HG02588 (cell line): ENCODE measurements around the gene HK2.
"Not testable (repeated sequence)": the region's sequence is repeated elsewhere in the genome, so short reads cannot be mapped to it uniquely, and the experiment has no call there.

Experiments used
- ATAC-seq: cut with Tn5 transposase; IDR thresholded peaks from one replicate; pipeline ENCODE4 v1.9.1; 2021; ENCODE audit warnings: mild to moderate bottlenecking, moderate library complexity; ENCODE audit not compliant: unreplicated experiment

Gene HK2

GRCh38 chr2:74876081-74876886 is 42.4 kb downstream of the HK2 start:
- ATAC-seq, result no peak

DNA sequence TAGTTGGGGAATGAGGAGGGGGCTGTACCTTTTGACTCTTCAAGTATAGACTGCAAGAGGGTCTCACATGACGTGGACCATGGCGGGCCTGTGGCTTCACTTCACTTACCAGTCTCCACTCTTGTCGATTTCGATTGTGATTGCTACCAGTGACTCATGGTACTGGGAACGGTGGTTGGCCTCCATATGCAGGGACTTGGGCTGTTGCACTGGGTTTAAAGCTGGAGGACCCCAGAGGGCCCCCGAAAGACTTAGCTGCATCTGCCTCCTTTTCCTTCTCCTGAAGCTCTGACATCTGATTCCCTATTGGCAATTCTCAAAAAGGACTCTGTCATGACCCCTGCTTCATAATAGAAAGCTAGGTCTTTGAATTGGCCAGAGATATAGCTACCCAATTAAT is 43.4 kb downstream of the HK2 start:
- ATAC-seq, result no peak

GRCh38 chr2:74877781-74878433 is 44.0 kb downstream of the HK2 start:
- ATAC-seq, result no peak

GRCh38 chr2:74878551-74878950 is 44.6 kb downstream of the HK2 start:
- ATAC-seq, result no peak

DNA sequence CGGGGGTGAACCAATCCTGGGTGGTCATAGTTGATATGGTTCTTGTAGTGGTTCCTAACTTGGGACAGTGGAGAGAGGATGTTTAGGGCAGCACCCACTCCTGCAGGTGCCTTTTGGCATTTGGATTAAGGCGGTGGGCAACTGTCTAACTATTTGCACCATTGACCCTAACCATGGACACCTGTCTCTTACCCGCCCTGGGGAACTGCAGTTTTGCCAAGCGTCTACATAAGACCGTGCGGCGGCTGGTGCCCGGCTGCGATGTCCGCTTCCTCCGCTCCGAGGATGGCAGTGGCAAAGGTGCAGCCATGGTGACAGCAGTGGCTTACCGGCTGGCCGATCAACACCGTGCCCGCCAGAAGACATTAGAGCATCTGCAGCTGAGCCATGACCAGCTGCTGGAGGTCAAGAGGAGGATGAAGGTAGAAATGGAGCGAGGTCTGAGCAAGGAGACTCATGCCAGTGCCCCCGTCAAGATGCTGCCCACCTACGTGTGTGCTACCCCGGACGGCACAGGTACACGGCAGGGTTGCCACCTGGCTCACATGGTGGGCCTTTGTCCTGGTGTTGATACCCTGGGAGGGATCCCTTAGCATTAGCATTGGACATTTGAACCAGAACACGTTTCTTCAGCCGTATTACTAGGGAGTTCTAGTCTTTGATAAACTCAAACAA is 46.3 kb downstream of the HK2 start:
- ATAC-seq, result no peak

DNA sequence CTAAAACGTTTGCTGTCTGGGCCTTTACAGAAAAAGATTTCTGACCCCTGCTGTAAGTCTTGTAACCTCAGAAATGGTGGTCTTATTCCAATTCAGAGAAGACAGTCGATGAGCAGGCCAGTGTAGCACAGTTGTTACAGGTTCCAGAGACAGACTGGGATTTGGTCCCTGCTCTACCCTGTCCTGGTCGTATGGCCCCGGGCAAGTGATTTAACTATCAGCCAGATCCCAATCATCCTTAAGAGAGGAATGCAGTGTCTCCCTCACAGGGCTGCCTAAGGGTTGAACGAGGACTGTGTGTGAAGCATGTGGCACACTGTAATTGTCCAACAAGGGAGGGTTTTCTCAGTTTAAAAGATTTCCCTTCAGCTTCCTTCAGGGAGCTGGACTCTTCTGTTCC is 47.2 kb downstream of the HK2 start:
- no peak for ATAC-seq

DNA sequence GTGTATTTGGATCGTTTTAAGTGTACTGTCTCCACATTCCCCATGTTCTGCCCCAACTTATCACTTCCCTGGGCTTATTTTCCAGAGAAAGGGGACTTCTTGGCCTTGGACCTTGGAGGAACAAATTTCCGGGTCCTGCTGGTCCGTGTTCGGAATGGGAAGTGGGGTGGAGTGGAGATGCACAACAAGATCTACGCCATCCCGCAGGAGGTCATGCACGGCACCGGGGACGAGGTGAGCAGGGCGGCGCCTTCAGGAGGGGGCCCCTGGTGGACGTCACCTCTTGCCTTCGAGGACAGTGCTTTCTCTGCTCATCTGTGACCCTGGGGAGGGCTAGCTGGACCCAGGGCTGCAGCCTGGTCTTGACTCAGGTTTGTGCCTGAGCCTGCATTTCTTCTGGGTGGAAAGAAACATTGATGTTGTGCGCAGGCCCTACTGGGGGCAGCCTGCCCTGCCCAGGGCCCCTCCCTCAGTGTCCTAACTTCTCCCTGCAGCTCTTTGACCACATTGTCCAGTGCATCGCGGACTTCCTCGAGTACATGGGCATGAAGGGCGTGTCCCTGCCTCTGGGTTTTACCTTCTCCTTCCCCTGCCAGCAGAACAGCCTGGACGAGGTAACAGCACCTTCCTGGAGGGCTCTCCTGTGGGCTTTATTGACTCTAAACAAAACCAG is 47.8 kb downstream of the HK2 start:
- no peak for ATAC-seq

DNA sequence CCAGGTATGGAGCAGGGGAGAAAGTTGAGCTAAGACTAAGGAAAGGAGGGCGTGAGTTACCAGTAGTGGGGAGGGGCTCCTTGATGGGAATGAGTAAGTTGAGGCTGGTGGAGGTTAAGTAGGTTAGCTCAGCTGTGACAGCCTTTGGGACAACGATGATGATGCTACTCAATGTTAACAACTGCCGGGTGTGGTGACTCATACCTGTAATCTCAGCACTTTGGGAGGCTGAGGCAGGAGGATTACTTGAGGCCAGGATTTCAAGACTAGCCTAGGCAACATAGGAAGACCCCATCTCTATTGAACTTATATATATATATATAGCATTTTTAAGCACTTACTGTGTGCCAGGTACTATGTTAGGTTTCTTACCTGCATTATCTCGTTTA is 48.4 kb downstream of the HK2 start:
- ATAC-seq, result no peak

- no peak for ATAC-seq
Measured at GRCh38 chr2:74883011-74883410, 49.1 kb downstream of the HK2 start.

GRCh38 chr2:74884118-74884762 is 50.3 kb downstream of the HK2 start:
- no peak for ATAC-seq

DNA sequence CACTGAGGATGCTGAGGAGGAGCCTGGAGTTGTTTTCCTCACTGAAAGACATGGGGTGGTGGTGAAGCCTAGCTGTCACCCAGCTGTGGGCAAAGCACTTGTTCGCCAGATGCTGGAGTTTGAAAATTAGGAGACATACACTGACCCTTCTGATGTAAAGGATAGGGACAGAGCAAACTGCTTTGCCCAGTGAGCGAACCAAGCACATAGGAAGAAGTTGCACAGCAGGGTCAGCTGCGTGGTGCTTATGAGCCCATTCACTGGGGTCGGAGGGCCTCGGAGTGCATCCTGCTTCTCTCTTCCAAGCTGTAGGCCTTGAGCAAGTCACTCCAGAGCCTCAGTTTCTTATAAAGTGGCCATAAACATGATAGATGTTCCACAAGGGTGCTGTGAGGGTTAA is 50.9 kb downstream of the HK2 start:
- no peak for ATAC-seq

GRCh38 chr2:74886251-74886650 is 52.3 kb downstream of the HK2 start:
- no peak for ATAC-seq

GRCh38 chr2:74886811-74887210 is 52.9 kb downstream of the HK2 start:
- no peak for ATAC-seq

DNA sequence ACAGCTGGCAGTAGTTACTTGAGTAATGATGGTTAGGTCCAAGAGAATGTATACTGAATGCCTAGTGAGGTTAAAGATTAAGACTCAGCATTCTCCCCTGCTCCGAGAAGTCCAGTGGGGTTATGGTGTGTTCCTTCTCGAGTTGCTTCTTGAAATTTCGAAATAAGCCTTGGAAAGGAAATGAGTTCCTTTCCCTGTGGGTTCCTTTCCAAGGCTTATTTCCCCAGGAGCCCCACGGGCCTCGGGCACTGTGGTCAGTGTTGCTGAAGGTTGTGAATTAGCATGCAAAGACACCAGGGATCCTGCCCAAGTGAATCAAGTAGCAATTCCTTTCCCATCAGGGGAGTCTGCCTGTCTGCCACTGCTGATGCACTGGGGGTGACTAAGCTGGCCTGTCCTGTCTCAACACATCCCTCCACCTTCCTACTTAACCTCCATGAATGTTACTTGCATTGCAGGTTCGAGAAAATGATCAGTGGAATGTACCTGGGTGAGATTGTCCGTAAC is 53.6 kb downstream of the HK2 start:
- no peak for ATAC-seq

DNA sequence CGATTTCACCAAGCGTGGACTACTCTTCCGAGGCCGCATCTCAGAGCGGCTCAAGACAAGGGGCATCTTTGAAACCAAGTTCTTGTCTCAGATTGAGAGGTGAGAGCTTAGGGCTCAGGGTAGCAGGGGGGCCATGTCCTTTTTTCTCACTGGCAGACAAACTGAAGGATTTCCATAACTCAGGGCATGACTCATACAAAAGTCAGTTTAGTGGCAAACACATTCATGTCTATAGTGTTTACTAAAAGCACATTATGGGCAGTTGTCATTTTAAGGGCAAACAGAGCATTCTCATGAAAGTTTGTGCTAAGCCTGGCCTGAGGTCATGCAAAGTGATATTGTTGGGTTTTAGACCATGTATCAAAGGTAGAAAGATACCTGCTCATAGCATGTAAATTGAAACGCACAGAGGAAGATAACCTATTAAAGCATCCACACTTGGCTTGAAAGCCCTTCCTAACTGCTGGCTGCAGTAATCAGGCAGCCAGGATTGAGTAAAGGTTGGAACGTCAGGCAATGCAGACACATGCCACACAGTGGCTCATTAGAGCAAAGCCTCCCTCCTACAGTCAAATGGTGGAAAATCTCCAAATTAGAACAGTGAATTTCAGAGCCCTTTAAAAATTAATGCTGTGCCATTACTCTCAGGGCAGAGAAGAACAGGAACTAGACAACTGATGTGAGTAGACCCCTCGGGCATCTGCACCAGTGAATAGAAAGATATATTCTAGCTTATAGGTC is 54.2 kb downstream of the HK2 start:
- no peak for ATAC-seq

GRCh38 chr2:74889159-74889558 is 55.2 kb downstream of the HK2 start:
- ATAC-seq, result no peak

GRCh38 chr2:74890711-74891110 is 56.8 kb downstream of the HK2 start:
- no peak for ATAC-seq

GRCh38 chr2:74891136-74891764 is 57.3 kb downstream of the HK2 start:
- no peak for ATAC-seq

DNA sequence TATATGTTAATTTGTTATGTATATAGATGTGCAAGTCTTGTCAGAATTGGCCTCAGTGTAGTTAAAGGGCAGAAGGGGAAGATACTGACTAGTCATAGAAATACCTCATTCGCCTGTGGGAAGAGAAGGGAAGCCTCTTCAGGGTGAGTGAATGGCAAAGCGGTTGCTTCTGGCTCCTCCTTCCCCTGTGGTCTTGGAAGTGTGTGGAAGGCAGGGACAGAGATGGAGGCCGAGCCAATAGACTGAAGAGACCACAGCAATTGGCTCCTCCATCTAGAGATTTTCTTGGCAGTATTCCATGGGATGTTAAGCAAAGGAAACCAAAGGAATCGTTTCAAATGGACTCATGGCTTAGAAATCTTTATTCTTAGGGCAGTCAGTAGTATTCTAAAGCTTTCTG is 57.9 kb downstream of the HK2 start:
- not testable (repeated sequence) for ATAC-seq

GRCh38 chr2:74892609-74893008 is 58.7 kb downstream of the HK2 start:
- ATAC-seq, result no peak
